ENCODE results near the gene ZNF628.

- TF ChIP-seq EZH2 (IDR thresholded peaks at IDR 0.05; ENCODE audit: borderline replicate concordance, low read depth, low read length, poor library complexity, severe bottlenecking) (no peak), CTCF (conservative IDR thresholded peaks at IDR 0.05; ENCODE audit: low read depth, low read length) (no peak)
Observed at GRCh38 chr19:55497763-55498162, 21.3 kb downstream of the ZNF628 start.

All from A673 (cell line).